Stimulated activated CD8-positive, alpha-beta memory T cell treated with anti-CD3 and anti-CD28 coated beads, Interleukin-2, amount 100 ng/mL, for 1 hour (primary cell): Measurements from ENCODE around the gene CNTFR.

Source experiments
- DNase-seq, 2 donors: peaks; one replicate each; pipeline ENCODE4 v3.0.0-alpha.2; 2020; ENCODE audit warnings: low read depth in 2 of 2

CNTFR gene

DNA sequence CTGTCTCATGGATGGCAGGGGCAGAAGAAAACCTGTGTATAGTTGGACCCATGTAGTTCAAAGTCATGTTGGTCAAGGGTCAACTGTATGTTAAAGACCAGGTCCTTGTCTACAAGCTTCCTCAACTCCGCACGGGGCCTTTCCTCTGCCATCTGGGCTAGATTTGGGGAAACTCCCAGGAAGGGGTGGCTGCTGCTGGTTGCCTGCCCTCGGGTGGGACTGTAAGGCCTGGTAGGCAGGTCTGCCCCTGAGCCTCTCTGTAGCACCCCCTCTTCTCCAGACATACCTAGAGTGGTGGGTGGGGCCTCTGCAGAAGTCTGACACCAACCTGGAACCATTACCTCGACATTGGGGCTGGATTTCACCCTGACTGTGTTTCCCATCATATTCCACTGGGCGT is 82.0 kb downstream of the CNTFR start:
- DNase-seq: no peak

GRCh38 chr9:34506623-34507022 is 82.9 kb downstream of the CNTFR start:
- DNase-seq: no peak

DNA sequence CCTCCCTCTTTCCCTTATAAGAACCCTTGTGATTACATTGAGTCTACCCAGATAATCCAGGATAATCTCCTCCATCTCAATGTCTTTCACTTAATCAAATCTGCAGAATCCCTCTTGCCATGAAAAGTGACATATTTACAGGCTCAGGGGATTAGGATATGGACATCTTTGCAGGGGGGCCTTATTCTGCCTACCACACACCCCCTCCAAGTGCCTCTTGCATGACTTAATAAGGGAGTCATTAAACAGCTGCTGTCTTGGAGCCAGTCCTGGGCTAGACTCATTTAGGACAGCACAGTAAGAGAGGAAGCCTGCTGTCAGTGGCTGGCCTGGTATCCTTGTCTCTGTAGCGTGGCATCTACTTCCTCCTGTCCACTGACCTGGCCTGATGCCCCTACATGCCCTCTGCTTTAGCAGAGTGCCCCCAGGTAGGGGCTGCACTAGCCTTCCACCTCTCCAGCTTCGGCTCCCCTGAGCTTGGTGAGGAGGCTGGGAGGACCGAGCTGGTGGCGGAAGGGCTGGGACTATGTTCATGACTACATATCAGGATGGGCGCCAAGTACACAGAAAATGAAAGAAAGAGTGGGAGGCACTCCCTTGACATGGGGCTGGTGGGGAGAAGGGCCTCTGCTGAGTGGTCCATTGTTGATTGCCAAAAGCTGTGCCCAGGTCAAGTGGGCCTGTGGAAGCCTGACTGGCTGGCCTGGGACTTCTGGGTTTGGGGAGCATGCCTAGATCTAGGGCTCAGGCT is 84.0 kb downstream of the CNTFR start:
- no peak for DNase-seq

GRCh38 chr9:34503406-34503805 is 86.1 kb downstream of the CNTFR start:
- no peak for DNase-seq

GRCh38 chr9:34502891-34503290 is 86.6 kb downstream of the CNTFR start:
- no peak for DNase-seq

- DNase-seq: no peak
Measured at GRCh38 chr9:34502471-34502870, 87.1 kb downstream of the CNTFR start.

- DNase-seq: no peak
Measured at GRCh38 chr9:34501889-34502425, 87.6 kb downstream of the CNTFR start.
